Measurements from ENCODE around the gene PTPRQ. TPM values are rescaled to one million over a fixed set of nuclear protein-coding genes. Genes with fewer than 3 reads are reported as not detected.

PTPRQ gene
- polyA plus RNA-seq, 2 of the 4 experiments (the other 2 are of a cell fraction), result 0.14 to 0.17 TPM

GRCh38 chr12:80622271-80622670 lies 178.2 kb downstream of the PTPRQ start:
- Histone ChIP-seq H3K4me2 (no peak overlapping the region), H3K27ac (no peak overlapping the region), H3K9me3 (no peaks in the 10 kb centered on the region), H3K4me3 (no peak overlapping the region), H3K4me1 (no peaks in the 10 kb centered on the region)
- TF ChIP-seq JUNB (IDR thresholded peaks at IDR 0.05), result no peak
- TF ChIP-seq RAD21 (conservative IDR thresholded peaks at IDR 0.05 in 1 of 2, IDR thresholded peaks at IDR 0.05 in 1 of 2), result peak in 1 of 2 experiments; percentile 31; a peak in 1 of 5 replicates
- peak; percentile 26; the same call in 2 of the 3 replicates for TF ChIP-seq CTCF (IDR thresholded peaks at IDR 0.05)
- 0 out of 3 replicates have a peak, but pooled peaks have one; percentile 13 for TF ChIP-seq SMC3 (IDR thresholded peaks at IDR 0.05)
- no peak for TF ChIP-seq ESRRA (IDR thresholded peaks at IDR 0.05; ENCODE audit: borderline replicate concordance, low read length)
- ChIA-PET CTCF (interaction anchor here (1.5 to 1.9 kb wide), 2 partner anchors 10 to 11 kb away, joined by 4 to 8 read pairs; no protein-coding TSS in a partner anchor), POLR2A (no interaction called here)
- 67% methylated on average over 1 of the region's 1 CpG for WGBS (ENCODE audit: missing lambda C conversion rate)
- FAIRE-seq (no peak), DNase-seq (ENCODE audit: low read depth in 1 of 2, low spot score in 1 of 2) (peak in 1 of 2 experiments; percentile 23), ATAC-seq (peak; percentile 30 to 56; a peak in 2 of 6 replicates)

- ATAC-seq (no peak), FAIRE-seq (no peak), DNase-seq (ENCODE audit: low read depth in 1 of 2, low spot score in 1 of 2) (no peak)
- Histone ChIP-seq H3K27ac (no peak overlapping the region), H3K4me1 (no peaks in the 10 kb centered on the region; the same call in 2 of the 3 replicates), H3K4me3 (no peak overlapping the region), H3K9me3 (no peaks in the 10 kb centered on the region), H3K4me2 (no peak overlapping the region)
- WGBS (ENCODE audit: missing lambda C conversion rate), result 15% methylated on average over 1 of the region's 1 CpG
- ChIA-PET CTCF (no interaction called here), POLR2A (no interaction called here)
- TF ChIP-seq MAX (IDR thresholded peaks at IDR 0.05) (no peak), ZC3H11A (IDR thresholded peaks at IDR 0.05) (no peak), EP300 (IDR thresholded peaks at IDR 0.05) (no peak)
These were observed 181.0 kb downstream of the PTPRQ start for GRCh38 chr12:80625051-80625450.

GRCh38 chr12:80625901-80626300 lies 181.9 kb downstream of the PTPRQ start:
- POLR2A ChIA-PET, result no interaction called here
- no peaks in the 10 kb centered on the region; the same call in 2 of the 3 replicates for H3K4me1 ChIP-seq
- no peak for TF ChIP-seq MAX (IDR thresholded peaks at IDR 0.05)
- TF ChIP-seq KDM5A (IDR thresholded peaks at IDR 0.05), result no peak
- TF ChIP-seq CBX8 (IDR thresholded peaks at IDR 0.05), result no peak
- TF ChIP-seq TFCP2L1 (CRISPR knock-in tag; IDR thresholded peaks at IDR 0.05), result no peak
- TF ChIP-seq HMGXB4 (CRISPR knock-in tag; IDR thresholded peaks at IDR 0.05; ENCODE audit: borderline replicate concordance), result no peak
- TF ChIP-seq FOSL2 (IDR thresholded peaks at IDR 0.05), result no peak
- TF ChIP-seq FOSL2 (CRISPR knock-in tag; IDR thresholded peaks at IDR 0.05), result no peak
- DNase-seq (ENCODE audit: low read depth in 1 of 2, low spot score in 1 of 2) (no peak), ATAC-seq (no peak), FAIRE-seq (no peak)
- 34% methylated on average over 3 of the region's 3 CpGs for WGBS (ENCODE audit: missing lambda C conversion rate)
- H3K4me2 ChIP-seq, result no peak overlapping the region
- H3K4me3 ChIP-seq, result no peak overlapping the region
- H3K9me3 ChIP-seq, result no peaks in the 10 kb centered on the region
- no peak overlapping the region; a peak in 1 of 6 replicates for H3K27ac ChIP-seq
- CTCF ChIA-PET, result interaction anchor here (1.0 kb wide), 1 partner anchor 214 kb away, joined by 3 read pairs; no protein-coding TSS in a partner anchor

- FAIRE-seq (no peak), ATAC-seq (no peak), DNase-seq (ENCODE audit: low read depth in 1 of 2, low spot score in 1 of 2) (no peak)
- Histone ChIP-seq H3K4me2 (no peak overlapping the region), H3K9me3 (no peaks in the 10 kb centered on the region), H3K4me3 (no peak overlapping the region), H3K27ac (no peak overlapping the region; a peak in 1 of 6 replicates), H3K4me1 (no peaks in the 10 kb centered on the region; the same call in 2 of the 3 replicates)
- CTCF ChIA-PET, result no interaction called here
- POLR2A ChIA-PET, result no interaction called here
- TF ChIP-seq MAFK (IDR thresholded peaks at IDR 0.05; ENCODE audit: partially characterized antibody), result no peak
- TF ChIP-seq HOXB13 (CRISPR knock-in tag; IDR thresholded peaks at IDR 0.05; ENCODE audit: low read depth), result no peak
- no peak for TF ChIP-seq HOXA7 (CRISPR knock-in tag; IDR thresholded peaks at IDR 0.05)
- TF ChIP-seq RAD21 (conservative IDR thresholded peaks at IDR 0.05 in 1 of 2, IDR thresholded peaks at IDR 0.05 in 1 of 2), result no peak
- TF ChIP-seq NFE2L2 (conservative IDR thresholded peaks at IDR 0.05; ENCODE audit: low read length), result no peak
- no peak for TF ChIP-seq HOXB5 (CRISPR knock-in tag; IDR thresholded peaks at IDR 0.05)
- no peak for TF ChIP-seq TFCP2L1 (CRISPR knock-in tag; IDR thresholded peaks at IDR 0.05)
- TF ChIP-seq SREBF2 (IDR thresholded peaks at IDR 0.05), result no peak
- TF ChIP-seq CTCF (IDR thresholded peaks at IDR 0.05), result no peak
- no peak for TF ChIP-seq PBX3 (IDR thresholded peaks at IDR 0.05)
- TF ChIP-seq RFX5 (IDR thresholded peaks at IDR 0.05), result no peak
- TF ChIP-seq FOSL2 (IDR thresholded peaks at IDR 0.05), result no peak
- TF ChIP-seq FOSL2 (CRISPR knock-in tag; IDR thresholded peaks at IDR 0.05), result no peak
- TF ChIP-seq JUN (IDR thresholded peaks at IDR 0.05), result no peak
- no peak for TF ChIP-seq CEBPB (IDR thresholded peaks at IDR 0.05)
These were observed 183.7 kb downstream of the PTPRQ start for GRCh38 chr12:80627782-80628181.
